Measurements from ENCODE around the gene NHS. TPM values are rescaled to one million over a fixed set of nuclear protein-coding genes. Genes with fewer than 3 reads are reported as not detected.

Gene NHS
- polyA plus RNA-seq, 2 of the 4 experiments (the other 2 are of a cell fraction), result 3.6 to 5.0 TPM

GRCh38 chrX:17608888-17609287, 233.9 kb downstream of the NHS start:
- no peak for FAIRE-seq
- WGBS (ENCODE audit: missing lambda C conversion rate), result 71% methylated on average over 2 of the region's 2 CpGs
- Histone ChIP-seq H3K27ac (peak overlapping the region in 1 of 2 experiments; percentile 27; a peak in 1 of 6 replicates), H3K9me3 (no peaks in the 10 kb centered on the region), H3K4me1 (peaks cover 16% of the 10 kb centered on the region), H3K4me2 (0 out of 3 replicates have a peak overlapping the region, but pooled peaks have one; percentile 6), H3K4me3 (no peak overlapping the region)
- POLR2A ChIA-PET, result no interaction called here
- CTCF ChIA-PET, result interaction anchor here (1.2 kb wide), 1 partner anchor 370 kb away, joined by 3 read pairs; no protein-coding TSS in a partner anchor
- TF ChIP-seq USF2 (IDR thresholded peaks at IDR 0.05) (no peak), KDM5A (IDR thresholded peaks at IDR 0.05) (no peak), ZFP36 (IDR thresholded peaks at IDR 0.05; ENCODE audit: borderline replicate concordance, partially characterized antibody) (no peak), GATA3 (IDR thresholded peaks at IDR 0.05; ENCODE audit: borderline replicate concordance) (no peak), HDAC2 (IDR thresholded peaks at IDR 0.05) (no peak), ESRRA (IDR thresholded peaks at IDR 0.05; ENCODE audit: borderline replicate concordance, low read length) (no peak), TP53 (CRISPR knock-in tag; IDR thresholded peaks at IDR 0.05) (no peak), SMC3 (IDR thresholded peaks at IDR 0.05) (no peak), TFCP2L1 (CRISPR knock-in tag; IDR thresholded peaks at IDR 0.05) (no peak), PBX3 (IDR thresholded peaks at IDR 0.05) (no peak), ZNF302 (CRISPR knock-in tag; IDR thresholded peaks at IDR 0.05) (no peak), NFE2L2 (conservative IDR thresholded peaks at IDR 0.05; ENCODE audit: low read length) (no peak), EHMT2 (IDR thresholded peaks at IDR 0.05; ENCODE audit: low read depth) (no peak), HEYL (CRISPR knock-in tag; IDR thresholded peaks at IDR 0.05) (no peak)
- no peak for ATAC-seq
- DNase-seq (ENCODE audit: low read depth in 1 of 2, low spot score in 1 of 2), result no peak

DNA sequence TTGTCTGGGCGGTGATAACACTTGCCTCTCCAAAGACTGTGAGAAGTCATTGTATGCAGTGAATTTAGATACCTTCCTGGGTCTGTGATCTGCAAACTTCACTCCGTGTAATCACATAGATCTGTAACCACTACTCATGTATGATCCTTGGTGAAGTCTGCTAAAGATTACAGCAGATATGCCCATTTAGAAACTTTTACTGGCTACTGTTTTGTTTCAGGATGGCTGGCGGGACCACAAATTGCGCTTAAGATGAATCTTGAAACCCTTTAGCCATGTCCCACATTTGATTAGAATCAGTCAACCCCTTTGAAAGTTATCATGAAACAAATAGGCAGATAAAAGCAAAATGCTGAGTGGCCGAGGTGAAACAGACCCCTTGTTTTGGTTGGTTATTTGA, 235.8 kb downstream of the NHS start:
- H3K4me1 ChIP-seq, result peaks cover 25% of the 10 kb centered on the region
- no peak for FAIRE-seq
- ChIA-PET POLR2A (no interaction called here), CTCF (no interaction called here)
- no peak overlapping the region for H3K27ac ChIP-seq
- no peak for TF ChIP-seq CHD2 (IDR thresholded peaks at IDR 0.05; ENCODE audit: low read length, partially characterized antibody)
- TF ChIP-seq HOXB5 (CRISPR knock-in tag; IDR thresholded peaks at IDR 0.05), result no peak
- TF ChIP-seq, protein P1, sequence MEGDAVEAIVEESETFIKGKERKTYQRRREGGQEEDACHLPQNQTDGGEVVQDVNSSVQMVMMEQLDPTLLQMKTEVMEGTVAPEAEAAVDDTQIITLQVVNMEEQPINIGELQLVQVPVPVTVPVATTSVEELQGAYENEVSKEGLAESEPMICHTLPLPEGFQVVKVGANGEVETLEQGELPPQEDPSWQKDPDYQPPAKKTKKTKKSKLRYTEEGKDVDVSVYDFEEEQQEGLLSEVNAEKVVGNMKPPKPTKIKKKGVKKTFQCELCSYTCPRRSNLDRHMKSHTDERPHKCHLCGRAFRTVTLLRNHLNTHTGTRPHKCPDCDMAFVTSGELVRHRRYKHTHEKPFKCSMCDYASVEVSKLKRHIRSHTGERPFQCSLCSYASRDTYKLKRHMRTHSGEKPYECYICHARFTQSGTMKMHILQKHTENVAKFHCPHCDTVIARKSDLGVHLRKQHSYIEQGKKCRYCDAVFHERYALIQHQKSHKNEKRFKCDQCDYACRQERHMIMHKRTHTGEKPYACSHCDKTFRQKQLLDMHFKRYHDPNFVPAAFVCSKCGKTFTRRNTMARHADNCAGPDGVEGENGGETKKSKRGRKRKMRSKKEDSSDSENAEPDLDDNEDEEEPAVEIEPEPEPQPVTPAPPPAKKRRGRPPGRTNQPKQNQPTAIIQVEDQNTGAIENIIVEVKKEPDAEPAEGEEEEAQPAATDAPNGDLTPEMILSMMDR (IDR thresholded peaks at IDR 0.05), result no peak
- no peak for DNase-seq (ENCODE audit: low read depth in 1 of 2, low spot score in 1 of 2)
- H3K4me2 ChIP-seq, result no peak overlapping the region
- H3K4me3 ChIP-seq, result no peak overlapping the region
- H3K9me3 ChIP-seq, result no peaks in the 10 kb centered on the region
- ATAC-seq, result no peak
- 84% methylated on average over 5 of the region's 5 CpGs for WGBS (ENCODE audit: missing lambda C conversion rate)

DNA sequence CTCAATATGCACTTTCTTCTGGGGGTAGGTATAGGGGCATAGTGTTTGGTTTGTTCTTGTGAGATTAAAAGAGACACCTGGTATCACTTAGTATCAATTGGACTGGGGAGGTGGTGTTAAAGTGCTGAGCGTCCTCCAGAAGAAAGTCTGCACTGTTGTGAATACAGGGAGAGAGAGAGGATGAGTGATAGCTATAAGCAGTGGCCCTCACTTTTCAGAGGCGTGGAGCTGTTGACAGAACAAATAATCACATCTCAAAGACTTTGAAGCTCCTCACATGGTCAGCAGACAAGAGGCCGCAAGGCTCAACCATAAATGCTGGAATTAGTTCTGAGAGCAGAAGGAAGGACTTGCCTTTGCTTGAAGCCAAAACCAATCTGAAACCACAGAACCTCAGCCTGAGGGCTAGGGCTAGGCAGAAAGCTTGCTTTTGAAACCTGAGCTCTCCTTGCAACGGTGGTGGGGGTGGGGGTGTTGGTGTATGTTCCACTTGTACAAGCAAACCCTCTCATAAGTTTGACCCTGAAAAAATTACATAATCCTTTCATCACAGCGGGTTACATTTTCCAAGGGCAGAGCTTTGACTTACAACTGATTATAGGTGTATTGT, 239.1 kb downstream of the NHS start:
- ATAC-seq (no peak; a peak in 1 of 6 replicates), DNase-seq (ENCODE audit: low read depth in 1 of 2, low spot score in 1 of 2) (peak in 1 of 2 experiments; percentile 18), FAIRE-seq (peak; percentile 92)

More for the DNA sequence above, 239.1 kb downstream of the NHS start:
- Histone ChIP-seq H3K4me3 (no peak overlapping the region), H3K27ac (0 out of 6 replicates have a peak overlapping the region, but pooled peaks of 1 of the 2 experiments have one; percentile 4), H3K9me3 (no peaks in the 10 kb centered on the region), H3K4me2 (peak overlapping the region; percentile 50), H3K4me1 (peaks cover 17% of the 10 kb centered on the region)
- POLR2A ChIA-PET, result interaction anchor here (1.6 kb wide), 1 partner anchor 23 kb away, joined by 3 read pairs; no protein-coding TSS in a partner anchor
- CTCF ChIA-PET, result interaction anchor here (1.0 to 1.7 kb wide), 3 partner anchors 13 to 216 kb away, joined by 3 to 4 read pairs (median 3); no protein-coding TSS in a partner anchor
- WGBS (ENCODE audit: missing lambda C conversion rate), result 34% methylated on average over 5 of the region's 5 CpGs
- no peak for TF ChIP-seq POLR2A (IDR thresholded peaks at IDR 0.05; ENCODE audit: low read length)
- TF ChIP-seq HOXB5 (CRISPR knock-in tag; IDR thresholded peaks at IDR 0.05), result no peak
- TF ChIP-seq, protein P1 (IDR thresholded peaks at IDR 0.05), result no peak
- TF ChIP-seq ZFP36 (IDR thresholded peaks at IDR 0.05; ENCODE audit: borderline replicate concordance, partially characterized antibody), result no peak
- no peak for TF ChIP-seq EP300 (IDR thresholded peaks at IDR 0.05)
- no peak for TF ChIP-seq SREBF2 (IDR thresholded peaks at IDR 0.05)
- no peak for TF ChIP-seq MAZ (IDR thresholded peaks at IDR 0.05; ENCODE audit: borderline replicate concordance, low read depth, low read length)
- no peak for TF ChIP-seq CBX8 (IDR thresholded peaks at IDR 0.05)
- no peak for TF ChIP-seq ZC3H11A (IDR thresholded peaks at IDR 0.05)
- TF ChIP-seq, protein P2, sequence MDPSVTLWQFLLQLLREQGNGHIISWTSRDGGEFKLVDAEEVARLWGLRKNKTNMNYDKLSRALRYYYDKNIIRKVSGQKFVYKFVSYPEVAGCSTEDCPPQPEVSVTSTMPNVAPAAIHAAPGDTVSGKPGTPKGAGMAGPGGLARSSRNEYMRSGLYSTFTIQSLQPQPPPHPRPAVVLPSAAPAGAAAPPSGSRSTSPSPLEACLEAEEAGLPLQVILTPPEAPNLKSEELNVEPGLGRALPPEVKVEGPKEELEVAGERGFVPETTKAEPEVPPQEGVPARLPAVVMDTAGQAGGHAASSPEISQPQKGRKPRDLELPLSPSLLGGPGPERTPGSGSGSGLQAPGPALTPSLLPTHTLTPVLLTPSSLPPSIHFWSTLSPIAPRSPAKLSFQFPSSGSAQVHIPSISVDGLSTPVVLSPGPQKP (IDR thresholded peaks at IDR 0.05; ENCODE audit: low read depth, low read length), result no peak
- TF ChIP-seq CEBPB (IDR thresholded peaks at IDR 0.05), result no peak
- TF ChIP-seq HEYL (CRISPR knock-in tag; IDR thresholded peaks at IDR 0.05), result no peak

Measured in A549 (cell line).